Glutamatergic neuron (in vitro differentiated cells): ENCODE results near the gene FAT2. TPM values are rescaled to one million over a fixed set of nuclear protein-coding genes. Genes with fewer than 3 reads are reported as not detected.

Experiments
- DNase-seq: peaks from one replicate; pipeline ENCODE4 v3.0.0; 2022
- H3K27ac Mint-ChIP-seq: one replicate; pipeline ENCODE4 v1.8.0; 2020; ENCODE audit warnings: mild to moderate bottlenecking, mixed read lengths, inconsistent platforms; ENCODE audit not compliant: unreplicated experiment
- H3K27me3 Mint-ChIP-seq: one replicate; pipeline ENCODE4 v1.8.0; 2020; ENCODE audit warnings: mild to moderate bottlenecking, moderate library complexity, mixed read lengths, inconsistent platforms; ENCODE audit not compliant: unreplicated experiment
- H3K36me3 Mint-ChIP-seq: one replicate; pipeline ENCODE4 v1.8.0; 2020; ENCODE audit warnings: mild to moderate bottlenecking, mixed read lengths, inconsistent platforms; ENCODE audit not compliant: unreplicated experiment
- H3K4me1 Mint-ChIP-seq: one replicate; pipeline ENCODE4 v1.8.0; 2020; ENCODE audit warnings: mild to moderate bottlenecking, low read depth, mixed read lengths, inconsistent platforms; ENCODE audit not compliant: unreplicated experiment
- H3K4me3 Mint-ChIP-seq: one replicate; pipeline ENCODE4 v1.8.0; 2020; ENCODE audit warnings: mild to moderate bottlenecking, mixed read lengths, inconsistent platforms; ENCODE audit not compliant: unreplicated experiment
- H3K9me3 Mint-ChIP-seq: one replicate; pipeline ENCODE4 v1.8.0; 2020; ENCODE audit warnings: mild to moderate bottlenecking, moderate library complexity, mixed read lengths, inconsistent platforms; ENCODE audit not compliant: unreplicated experiment
- CTCF ChIP-seq: fragments of 200-600 bp; sonication (generic); IDR thresholded peaks from one replicate; pipeline ENCODE4 v1.5.0; 2021; ENCODE audit not compliant: partially characterized antibody, unreplicated experiment
- total RNA-seq: library from RNA; stranded (reverse); fragmentation: NEBNext Ultra II Directional; extraction: Animal tissue kit (Norgen Biotek cat#: 25700); gene quantifications from one replicate; pipeline ENCODE4 v1.2.1, GENCODE V29; 2021; ENCODE audit not compliant: unreplicated experiment

FAT2 gene
- total RNA-seq, 1 donor from 2014 or later = 0.02 TPM

GRCh38 chr5:151571270-151572173, 19.6 kb downstream of the FAT2 start:
- Mint-ChIP-seq H3K9me3 (peaks cover 5% of the 10 kb centered on the region), H3K4me1 (peaks cover 3% of the 10 kb centered on the region), H3K27me3 (peaks cover 6% of the 10 kb centered on the region), H3K36me3 (no peaks in the 10 kb centered on the region), H3K4me3 (no peak overlapping the region), H3K27ac (no peak overlapping the region)
- DNase-seq = no peak
- TF ChIP-seq CTCF = no peak

DNA sequence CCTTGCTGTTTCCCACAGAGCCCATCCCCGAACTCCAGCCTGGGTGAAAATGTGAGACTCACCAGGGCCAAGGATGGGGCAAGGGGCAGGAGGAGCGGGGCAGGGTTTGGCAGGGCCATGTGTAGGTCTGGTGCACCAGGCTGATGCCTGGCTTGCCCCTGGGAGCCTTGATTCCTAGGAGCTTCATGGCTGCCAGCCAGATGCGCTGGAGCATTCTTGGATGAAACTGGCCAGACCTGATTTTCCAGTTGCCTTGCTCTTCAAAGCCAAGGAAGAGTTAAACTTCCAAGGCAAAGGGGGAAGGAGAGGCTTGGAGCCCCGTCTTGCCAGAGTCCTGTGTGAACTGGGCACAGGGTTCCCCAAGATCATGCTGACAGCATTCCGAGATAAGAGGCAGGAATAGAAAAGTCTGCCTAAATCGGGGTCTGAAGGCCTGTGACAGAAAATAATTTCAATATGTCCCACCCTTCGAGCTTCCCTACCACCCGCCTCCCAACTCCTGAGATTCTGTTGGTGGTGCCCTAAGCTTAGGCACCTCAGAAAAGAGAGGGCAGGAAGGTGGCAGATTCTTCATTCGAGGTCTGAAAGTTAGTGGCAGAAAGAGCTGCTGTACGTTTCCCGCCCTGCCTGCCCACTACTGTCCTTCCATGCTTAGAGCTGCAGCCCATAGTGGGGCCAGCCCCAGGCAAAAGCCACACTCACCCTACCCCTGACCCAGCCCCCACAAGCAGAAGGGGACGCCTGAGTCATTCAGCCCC, 20.4 kb downstream of the FAT2 start:
- Mint-ChIP-seq H3K36me3 (no peaks in the 10 kb centered on the region), H3K4me1 (peaks cover 3% of the 10 kb centered on the region), H3K27ac (no peak overlapping the region), H3K27me3 (peaks cover 6% of the 10 kb centered on the region), H3K9me3 (peaks cover 5% of the 10 kb centered on the region), H3K4me3 (no peak overlapping the region)
- DNase-seq = no peak
- no peak for TF ChIP-seq CTCF

- Mint-ChIP-seq H3K9me3 (peaks cover 5% of the 10 kb centered on the region), H3K4me3 (no peak overlapping the region), H3K4me1 (peaks cover 3% of the 10 kb centered on the region), H3K27ac (no peak overlapping the region), H3K27me3 (peaks cover 6% of the 10 kb centered on the region), H3K36me3 (no peaks in the 10 kb centered on the region)
- DNase-seq = no peak
- TF ChIP-seq CTCF = no peak
Measured at GRCh38 chr5:151570058-151570457, 21.1 kb downstream of the FAT2 start.

DNA sequence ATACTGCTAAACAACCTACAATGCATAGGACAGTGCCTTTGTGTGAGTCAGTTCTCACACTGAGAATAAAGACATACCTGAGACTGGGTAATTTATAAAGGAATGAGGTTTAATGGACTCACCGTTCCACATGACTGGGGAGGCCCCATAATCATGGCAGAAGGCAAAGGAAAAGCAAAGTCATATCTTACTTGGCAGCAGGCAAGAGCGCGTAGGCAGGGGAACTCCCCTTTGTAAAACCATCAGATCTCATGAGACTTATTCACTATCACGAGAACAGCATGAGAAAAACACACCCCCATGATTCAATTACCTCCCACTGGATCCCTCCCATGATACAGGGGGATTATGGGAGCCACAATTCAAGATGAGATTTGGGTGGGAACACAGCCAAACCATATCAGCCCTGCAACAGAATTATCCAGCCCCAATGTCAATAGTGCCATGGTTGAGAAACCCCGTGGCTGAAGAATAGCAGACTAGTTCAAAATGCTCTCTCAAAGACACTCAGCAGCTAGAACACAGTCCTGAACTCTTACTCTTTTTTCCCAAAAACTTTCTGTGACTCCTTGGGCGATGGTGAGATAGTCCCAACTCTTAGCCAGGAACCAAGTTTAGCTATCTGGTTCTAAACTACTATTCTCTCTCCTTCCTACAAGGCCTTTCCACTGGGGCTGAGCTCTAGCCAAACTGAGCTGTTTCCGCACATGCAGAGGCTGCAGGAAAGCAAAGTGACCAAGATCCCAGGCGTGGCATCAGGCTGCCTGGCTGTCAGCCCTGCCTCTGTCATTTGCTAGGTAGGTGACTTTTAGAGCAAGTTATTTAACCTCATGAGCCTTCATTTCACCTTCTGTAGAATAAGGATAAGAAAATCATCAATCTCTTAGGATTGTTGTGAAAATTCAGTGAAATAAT, 21.7 kb downstream of the FAT2 start:
- H3K27ac Mint-ChIP-seq = no peak overlapping the region
- H3K4me3 Mint-ChIP-seq = no peak overlapping the region
- peaks cover 3% of the 10 kb centered on the region for H3K4me1 Mint-ChIP-seq
- TF ChIP-seq CTCF = no peak
- H3K9me3 Mint-ChIP-seq = peaks cover 5% of the 10 kb centered on the region
- peaks cover 6% of the 10 kb centered on the region for H3K27me3 Mint-ChIP-seq
- DNase-seq = no peak
- no peaks in the 10 kb centered on the region for H3K36me3 Mint-ChIP-seq
